ENCODE data around the gene STARD7.

STARD7 gene

GRCh38 chr2:96159084-96159830 lies 49.4 kb downstream of the STARD7 start:
- no peaks in the 10 kb centered on the region for H3K4me1 ChIP-seq (ENCODE audit: low read length)
- no peaks in the 10 kb centered on the region for H3K27me3 ChIP-seq (replicated peaks; ENCODE audit: insufficient read depth, low read length)
- no peak for DNase-seq
- H3F3A ChIP-seq (ENCODE audit: insufficient read depth, low read length): no peaks in the 10 kb centered on the region
- no peak overlapping the region for H2AFZ ChIP-seq (ENCODE audit: low read length)
- no peak overlapping the region for H3K4me3 ChIP-seq (ENCODE audit: low read length)
- TF ChIP-seq CTCF (IDR thresholded peaks at IDR 0.05; ENCODE audit: low read length) (no peak), EZH2 (optimal IDR thresholded peaks at IDR 0.05; ENCODE audit: low read depth, low read length) (no peak), EZH2phosphoT487 (IDR thresholded peaks at IDR 0.05; ENCODE audit: low read length) (no peak)
- H3K4me2 ChIP-seq (ENCODE audit: low read depth, low read length): no peak overlapping the region
- no peak overlapping the region for H3K9ac ChIP-seq (ENCODE audit: low read length)
- H3K9me3 ChIP-seq (replicated peaks; ENCODE audit: insufficient read depth, low read length): no peaks in the 10 kb centered on the region
- H3K27ac ChIP-seq (ENCODE audit: low read length): no peak overlapping the region
- H3K79me2 ChIP-seq (ENCODE audit: low read length): no peaks in the 10 kb centered on the region
- no peaks in the 10 kb centered on the region for H3K9me2 ChIP-seq (replicated peaks; ENCODE audit: insufficient read depth, low read length)
- no peaks in the 10 kb centered on the region for H4K20me1 ChIP-seq (ENCODE audit: insufficient read depth, low read length)
- H3K36me3 ChIP-seq (replicated peaks; ENCODE audit: insufficient read depth, low read length): no peaks in the 10 kb centered on the region

GRCh38 chr2:96158554-96158940 lies 50.1 kb downstream of the STARD7 start:
- Histone ChIP-seq H3K4me3 (ENCODE audit: low read length) (no peak overlapping the region), H3K27ac (ENCODE audit: low read length) (no peak overlapping the region), H3F3A (ENCODE audit: insufficient read depth, low read length) (no peaks in the 10 kb centered on the region), H3K27me3 (replicated peaks; ENCODE audit: insufficient read depth, low read length) (no peaks in the 10 kb centered on the region), H3K9me3 (replicated peaks; ENCODE audit: insufficient read depth, low read length) (no peaks in the 10 kb centered on the region), H3K4me1 (ENCODE audit: low read length) (no peaks in the 10 kb centered on the region), H3K9me2 (replicated peaks; ENCODE audit: insufficient read depth, low read length) (no peaks in the 10 kb centered on the region), H3K36me3 (replicated peaks; ENCODE audit: insufficient read depth, low read length) (no peaks in the 10 kb centered on the region), H4K20me1 (ENCODE audit: insufficient read depth, low read length) (no peaks in the 10 kb centered on the region), H3K4me2 (ENCODE audit: low read depth, low read length) (no peak overlapping the region), H2AFZ (ENCODE audit: low read length) (no peak overlapping the region), H3K9ac (ENCODE audit: low read length) (no peak overlapping the region), H3K79me2 (ENCODE audit: low read length) (no peaks in the 10 kb centered on the region)
- DNase-seq: no peak
- TF ChIP-seq EZH2phosphoT487 (IDR thresholded peaks at IDR 0.05; ENCODE audit: low read length) (no peak), CTCF (IDR thresholded peaks at IDR 0.05; ENCODE audit: low read length) (no peak), EZH2 (optimal IDR thresholded peaks at IDR 0.05; ENCODE audit: low read depth, low read length) (no peak)

- no peak overlapping the region for H2AFZ ChIP-seq (ENCODE audit: low read length)
- no peak overlapping the region for H3K9ac ChIP-seq (ENCODE audit: low read length)
- no peaks in the 10 kb centered on the region for H3K36me3 ChIP-seq (replicated peaks; ENCODE audit: insufficient read depth, low read length)
- H3K4me1 ChIP-seq (ENCODE audit: low read length): no peaks in the 10 kb centered on the region
- no peaks in the 10 kb centered on the region for H3K9me2 ChIP-seq (replicated peaks; ENCODE audit: insufficient read depth, low read length)
- no peak for DNase-seq
- no peak overlapping the region for H3K4me2 ChIP-seq (ENCODE audit: low read depth, low read length)
- no peak for TF ChIP-seq CTCF (IDR thresholded peaks at IDR 0.05; ENCODE audit: low read length)
- no peak for TF ChIP-seq EZH2 (optimal IDR thresholded peaks at IDR 0.05; ENCODE audit: low read depth, low read length)
- TF ChIP-seq EZH2phosphoT487 (IDR thresholded peaks at IDR 0.05; ENCODE audit: low read length): no peak
- no peaks in the 10 kb centered on the region for H3F3A ChIP-seq (ENCODE audit: insufficient read depth, low read length)
- no peaks in the 10 kb centered on the region for H3K79me2 ChIP-seq (ENCODE audit: low read length)
- H4K20me1 ChIP-seq (ENCODE audit: insufficient read depth, low read length): no peaks in the 10 kb centered on the region
- no peaks in the 10 kb centered on the region for H3K9me3 ChIP-seq (replicated peaks; ENCODE audit: insufficient read depth, low read length)
- H3K4me3 ChIP-seq (ENCODE audit: low read length): no peak overlapping the region
- no peaks in the 10 kb centered on the region for H3K27me3 ChIP-seq (replicated peaks; ENCODE audit: insufficient read depth, low read length)
- no peak overlapping the region for H3K27ac ChIP-seq (ENCODE audit: low read length)
Measured at GRCh38 chr2:96157649-96158553, 50.7 kb downstream of the STARD7 start.

All from MM.1S (cell line).